Lower leg skin (tissue), 4 donors: ENCODE results near the gene NDE1. TPM values are rescaled to one million over a fixed set of nuclear protein-coding genes. Genes with fewer than 3 reads are reported as not detected.

Source experiments
- DNase-seq, 2 donors: peaks; one replicate each; pipeline ENCODE4 v3.0.0-alpha.2; 2019; ENCODE audit warnings: low spot score in 2 of 2
- H3K4me3 ChIP-seq: fragments of 200-600 bp; sonication (generic); 2 replicates; pipeline ENCODE4 v1.5.1; 2017; ENCODE audit warnings: mild to moderate bottlenecking, low read depth; ENCODE audit not compliant: poor library complexity, severe bottlenecking
- POLR2A ChIP-seq, 2 donors: fragments of 450-650 bp; IDR thresholded peaks; one replicate each; pipeline ENCODE4 v1.6.1; 2016 to 2017; ENCODE audit warnings: antibody characterized with exemption in 2 of 2, mild to moderate bottlenecking in 1 of 2, moderate library complexity in 1 of 2
- WGBS, 2 donors: methylation state at CpG; one replicate each; pipeline ENCODE4 v1.1.5; 2018; 5-methylcytosine and 5-hydroxymethylcytosine counted together
- intact Hi-C: fragments of 100-400 bp; cut with DNase I; formaldehyde crosslinking; loops from one replicate; pipeline ENCODE4 v1.15.0; 2023; ENCODE audit warnings: low total_unique reads
- total RNA-seq, 4 donors: library from RNA; depleted of rRNA; stranded (reverse); fragments of >200 nt; gene quantifications; one replicate each; pipeline ENCODE4 v1.1.0, GENCODE V29; 2016
- TF ChIP-seq, protein P1 (sequence below), 3 donors: fragments of 450-650 bp; IDR thresholded peaks; one replicate each; pipeline ENCODE4 v1.5.1; 2016; ENCODE audit warnings: antibody characterized with exemption in 3 of 3, mild to moderate bottlenecking in 3 of 3, moderate library complexity in 2 of 3

The NDE1 gene, protein sequence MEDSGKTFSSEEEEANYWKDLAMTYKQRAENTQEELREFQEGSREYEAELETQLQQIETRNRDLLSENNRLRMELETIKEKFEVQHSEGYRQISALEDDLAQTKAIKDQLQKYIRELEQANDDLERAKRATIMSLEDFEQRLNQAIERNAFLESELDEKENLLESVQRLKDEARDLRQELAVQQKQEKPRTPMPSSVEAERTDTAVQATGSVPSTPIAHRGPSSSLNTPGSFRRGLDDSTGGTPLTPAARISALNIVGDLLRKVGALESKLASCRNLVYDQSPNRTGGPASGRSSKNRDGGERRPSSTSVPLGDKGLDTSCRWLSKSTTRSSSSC
- total RNA-seq, result 100 to 1,000 TPM in 1 of 4 donors, 10 to 100 TPM in 3; 69.8 to 184 (median 85.1) TPM

DNA sequence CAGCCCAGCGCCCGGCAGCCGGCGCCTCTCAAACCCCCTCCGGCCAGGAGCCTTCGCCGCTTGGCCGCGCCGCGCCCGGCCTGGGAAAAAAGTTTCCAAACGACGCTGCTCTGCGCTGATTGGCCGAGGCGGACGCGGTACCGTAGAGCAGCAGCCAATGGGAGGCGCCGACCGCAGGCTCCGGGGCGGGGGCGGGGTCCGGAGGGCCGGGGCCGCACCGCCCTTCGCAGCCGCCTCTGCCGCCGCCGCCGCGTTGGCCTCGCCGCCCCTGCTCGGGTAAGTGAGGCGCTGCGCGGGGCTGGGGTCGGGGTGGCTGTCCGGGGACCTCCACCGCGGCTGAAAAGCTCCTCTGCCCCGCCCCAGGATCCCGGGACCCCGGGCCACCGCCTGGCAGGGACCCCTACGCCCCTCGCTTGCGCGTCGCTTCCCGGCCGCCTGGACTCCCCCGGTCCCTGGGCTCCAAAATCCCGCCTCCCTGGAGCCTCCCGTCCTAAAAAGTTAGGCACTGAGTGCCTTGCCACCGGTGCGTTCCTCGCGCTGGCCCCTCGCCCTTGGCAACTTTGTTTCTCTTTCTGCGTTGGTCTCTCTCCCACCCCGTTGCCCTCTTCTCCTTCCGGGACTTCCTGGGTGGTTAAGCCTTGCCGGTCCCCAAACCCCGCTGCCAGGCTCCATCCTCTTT, at the start of gene NDE1:
Gene NDE1 (plus strand): TSS at position 227 of the 679 bp plus-strand sequence. CDS start 14,534 bp downstream, outside the sequence.
- intact Hi-C loops, result no loop called here
- WGBS, 2 donors, result 0% methylated on average over 17 to 46 of the region's 71 CpGs
- peak; percentile 91 to 99 for DNase-seq
- TF ChIP-seq POLR2A (IDR thresholded peaks at IDR 0.05), result no peak
- TF ChIP-seq, protein P1, sequence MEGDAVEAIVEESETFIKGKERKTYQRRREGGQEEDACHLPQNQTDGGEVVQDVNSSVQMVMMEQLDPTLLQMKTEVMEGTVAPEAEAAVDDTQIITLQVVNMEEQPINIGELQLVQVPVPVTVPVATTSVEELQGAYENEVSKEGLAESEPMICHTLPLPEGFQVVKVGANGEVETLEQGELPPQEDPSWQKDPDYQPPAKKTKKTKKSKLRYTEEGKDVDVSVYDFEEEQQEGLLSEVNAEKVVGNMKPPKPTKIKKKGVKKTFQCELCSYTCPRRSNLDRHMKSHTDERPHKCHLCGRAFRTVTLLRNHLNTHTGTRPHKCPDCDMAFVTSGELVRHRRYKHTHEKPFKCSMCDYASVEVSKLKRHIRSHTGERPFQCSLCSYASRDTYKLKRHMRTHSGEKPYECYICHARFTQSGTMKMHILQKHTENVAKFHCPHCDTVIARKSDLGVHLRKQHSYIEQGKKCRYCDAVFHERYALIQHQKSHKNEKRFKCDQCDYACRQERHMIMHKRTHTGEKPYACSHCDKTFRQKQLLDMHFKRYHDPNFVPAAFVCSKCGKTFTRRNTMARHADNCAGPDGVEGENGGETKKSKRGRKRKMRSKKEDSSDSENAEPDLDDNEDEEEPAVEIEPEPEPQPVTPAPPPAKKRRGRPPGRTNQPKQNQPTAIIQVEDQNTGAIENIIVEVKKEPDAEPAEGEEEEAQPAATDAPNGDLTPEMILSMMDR (IDR thresholded peaks at IDR 0.05), result no peak
- H3K4me3 ChIP-seq, result peak within 1 kb of the TSS; percentile 75

GRCh38 chr16:15601212-15601879, 48.7 kb upstream of the NDE1 start:
- WGBS, 2 donors, result 89% methylated on average over 9 of the region's 9 CpGs
- no peak overlapping the region for H3K4me3 ChIP-seq
- DNase-seq, result no peak
- TF ChIP-seq, protein P1 (IDR thresholded peaks at IDR 0.05), result no peak
- TF ChIP-seq POLR2A (IDR thresholded peaks at IDR 0.05), result no peak
- intact Hi-C loops, result no loop called here

DNA sequence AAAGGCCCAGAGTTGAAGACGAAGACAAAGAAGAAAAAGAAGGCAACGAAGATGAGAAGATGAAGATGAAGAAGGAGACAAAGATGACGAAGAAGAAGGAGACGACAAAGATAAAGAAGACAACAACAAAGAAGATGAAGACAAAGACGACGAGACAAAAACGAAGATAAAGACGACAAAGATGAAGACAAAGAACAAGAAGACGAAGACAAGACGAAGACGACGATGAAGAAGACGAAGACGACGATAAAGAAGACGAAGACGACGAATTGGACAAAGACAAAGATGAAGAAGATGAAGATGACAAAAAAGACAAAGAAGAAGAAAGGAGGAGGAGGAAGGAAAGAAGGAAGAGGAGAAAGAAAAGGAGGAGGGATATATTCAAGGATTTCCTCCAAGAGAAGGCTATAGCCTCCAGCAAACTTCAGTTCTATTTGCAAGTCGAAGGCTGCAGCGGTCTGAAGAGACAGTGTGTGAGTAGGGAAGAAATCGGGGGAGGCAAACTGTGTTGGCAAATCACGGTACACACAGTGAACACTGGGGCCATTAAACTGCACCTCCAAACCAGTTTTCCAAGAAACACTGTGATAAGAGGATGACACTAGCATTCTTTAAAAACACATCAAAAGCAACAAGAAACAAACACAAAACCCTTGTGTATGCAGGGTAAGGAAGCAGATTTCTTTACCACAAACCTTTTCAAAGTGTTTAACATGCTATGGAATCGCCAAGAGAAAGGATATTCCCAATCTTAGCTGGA, 47.6 kb upstream of the NDE1 start:
- WGBS, 2 donors, result 94 to 95% methylated on average over 23 of the region's 23 CpGs
- H3K4me3 ChIP-seq, result no peak overlapping the region
- no peak for TF ChIP-seq POLR2A (IDR thresholded peaks at IDR 0.05)
- TF ChIP-seq, protein P1 (IDR thresholded peaks at IDR 0.05), result no peak
- intact Hi-C loops, result no loop called here
- no peak for DNase-seq

- WGBS, 2 donors, result 64 to 69% methylated on average over 14 of the region's 14 CpGs
- TF ChIP-seq, protein P1 (IDR thresholded peaks at IDR 0.05), result no peak
- no peak for TF ChIP-seq POLR2A (IDR thresholded peaks at IDR 0.05)
- intact Hi-C loops, result no loop called here
- no peak overlapping the region for H3K4me3 ChIP-seq
- peak in 1 of 2 donors; percentile 82 for DNase-seq
Observed at GRCh38 chr16:15604460-15605440, 45.3 kb upstream of the NDE1 start.
